Sigmoid colon (tissue), 7 donors: ENCODE results near the gene AURKB. TPM values are rescaled to one million over a fixed set of nuclear protein-coding genes. Genes with fewer than 3 reads are reported as not detected.

ENCODE experiments used
- DNase-seq: peaks from one replicate; pipeline ENCODE4 v3.0.0-alpha.2; 2019
- H3K27ac ChIP-seq, 4 donors: fragments of 200-600 bp; sonication (generic); one replicate each; pipeline ENCODE4 v1.5.1; 2016 to 2019; ENCODE audit warnings: mild to moderate bottlenecking in 1 of 4
- H3K27me3 ChIP-seq, 3 donors: fragments of 200-600 bp; sonication (generic); one replicate each; pipeline ENCODE4 v1.5.1; 2019; ENCODE audit warnings: mild to moderate bottlenecking in 1 of 3
- H3K36me3 ChIP-seq, 4 donors: fragments of 200-600 bp; sonication (generic); one replicate each; pipeline ENCODE4 v1.5.1; 2016 to 2019
- H3K4me1 ChIP-seq, 4 donors: fragments of 200-600 bp; sonication (generic); one replicate each; pipeline ENCODE4 v1.5.1; 2017 to 2019
- H3K4me3 ChIP-seq, 4 donors: fragments of 200-600 bp; sonication (generic); one replicate each; pipeline ENCODE4 v1.5.1; 2017 to 2019; ENCODE audit warnings: mild to moderate bottlenecking in 2 of 4, moderate library complexity in 1 of 4
- H3K9me3 ChIP-seq, 4 donors: fragments of 200-600 bp in 3 of 4; sonication (generic) in 3 of 4; one replicate each; pipeline versions ENCODE4 v1.5.1 to v1.6.1; 2013 to 2019
- EP300 ChIP-seq, 4 donors: sonication (generic); formaldehyde crosslinking; IDR thresholded peaks; one replicate each; pipeline ENCODE4 v1.6.1; 2017; ENCODE audit warnings: antibody characterized with exemption in 4 of 4
- POLR2A ChIP-seq, 2 donors: fragments of 450-650 bp; IDR thresholded peaks; one replicate each; pipeline ENCODE4 v1.6.1; 2016; ENCODE audit warnings: antibody characterized with exemption in 2 of 2, mild to moderate bottlenecking in 2 of 2, moderate library complexity in 2 of 2
- POLR2AphosphoS5 ChIP-seq, 4 donors: sonication (generic); formaldehyde crosslinking; IDR thresholded peaks; one replicate each; pipeline ENCODE4 v1.6.1; 2017; ENCODE audit warnings: antibody characterized with exemption in 4 of 4
- WGBS, 2 donors: extraction: QIAGEN DNeasy Blood & Tissue Kit; methylation state at CpG; one replicate each; pipeline ENCODE4 v1.1.7; 2013; 5-methylcytosine and 5-hydroxymethylcytosine counted together
- intact Hi-C: fragments of 100-400 bp; cut with DNase I; formaldehyde crosslinking; loops from one replicate; pipeline ENCODE4 v1.15.1; 2023
- polyA plus RNA-seq, 3 donors: library from polyadenylated mRNA; stranded (reverse); fragments of 200-250 nt; gene quantifications; one replicate each; pipeline ENCODE4 v1.2.3, GENCODE V29; 2013
- total RNA-seq, 4 donors: library from RNA; depleted of rRNA; stranded (reverse); fragments of >200 nt; gene quantifications; one replicate each; pipeline ENCODE4 v1.1.0, GENCODE V29; 2016
- TF ChIP-seq, protein P1 (sequence below), 4 experiments: fragments of 450-650 bp in 3 of 4; fragments of 200-600 bp in 1 of 4; IDR thresholded peaks; one replicate each; pipeline ENCODE4 v1.5.1; 2016 to 2019; ENCODE audit warnings: antibody characterized with exemption in 4 of 4, mild to moderate bottlenecking in 3 of 4, moderate library complexity in 2 of 4
- donor health status: healthy with polysubstance abuse.
- donor health status: Bipolar disorder and iron deficiency.
- donor health status: healthy.

AURKB gene
- total RNA-seq = 1 to 10 TPM in 2 of 4 donors, not detected in 2; 1.4 to 3.3 TPM
- 10 to 100 TPM in 2 of 3 donors, 1 to 10 TPM in 1; 1.8 to 45.6 (median 12.7) TPM for polyA plus RNA-seq

DNA sequence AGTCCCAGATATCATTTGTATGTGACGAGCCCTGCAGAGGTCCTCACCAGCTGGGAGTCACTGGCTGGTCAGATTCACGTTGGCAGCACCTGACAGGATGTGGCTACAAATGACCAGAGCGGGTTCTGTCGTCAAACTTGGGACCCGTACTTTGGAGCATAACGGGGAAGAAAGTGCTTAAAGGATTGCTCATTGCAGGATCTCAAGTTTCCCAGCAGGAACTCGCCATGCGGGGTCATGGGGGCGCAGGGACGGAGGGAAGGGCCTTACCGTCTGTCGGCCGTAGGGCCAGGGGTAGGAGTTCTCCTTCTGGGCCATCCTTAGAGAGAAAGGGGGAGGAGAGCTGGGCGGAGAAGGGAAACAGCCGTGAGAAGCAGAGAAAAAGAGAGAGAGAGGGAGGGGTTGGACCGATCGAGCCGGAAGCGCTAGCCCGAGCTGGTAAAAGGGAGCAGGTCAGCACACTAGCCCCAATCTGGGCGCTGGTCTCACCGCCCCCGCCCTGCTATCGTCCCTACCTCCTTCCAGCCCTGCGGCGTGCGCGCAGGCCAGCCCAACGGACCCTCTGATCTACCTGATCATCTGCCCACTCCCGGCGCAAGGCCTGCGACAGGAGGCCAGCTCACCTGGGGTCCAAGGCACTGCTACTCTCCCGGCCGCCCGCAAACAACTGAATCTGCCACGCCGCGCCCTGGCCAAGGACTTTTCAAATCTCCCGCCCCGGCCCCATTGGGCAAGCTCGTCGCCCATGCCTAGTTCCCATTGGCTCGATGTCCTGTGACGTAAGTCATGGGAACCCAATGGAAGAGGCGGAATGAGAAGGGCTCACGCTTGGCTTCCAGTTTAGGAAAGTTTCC lies at the start of gene AURKB:
Gene AURKB (minus strand): TSS at position 669 of the 854 bp plus-strand sequence. CDS start 351 bp downstream, at position 318.
- 1 to 2% methylated on average over 46 of the region's 46 CpGs for WGBS, 2 donors
- H3K4me1 ChIP-seq = peaks cover 0 to 11% (median 7%) of the 10 kb centered on the region in 4 donors
- peak within 1 kb of the TSS; percentile 49 to 54 (median 50) for H3K4me3 ChIP-seq
- peak within 1 kb of the TSS; percentile 77 to 85 (median 81) for H3K27ac ChIP-seq
- intact Hi-C loops = no loop called here
- no peaks in the 10 kb centered on the region for H3K27me3 ChIP-seq
- TF ChIP-seq POLR2AphosphoS5 (IDR thresholded peaks at IDR 0.05) (no peak), POLR2A (IDR thresholded peaks at IDR 0.05) (no peak), EP300 (IDR thresholded peaks at IDR 0.05) (no peak)
- TF ChIP-seq, protein P1, sequence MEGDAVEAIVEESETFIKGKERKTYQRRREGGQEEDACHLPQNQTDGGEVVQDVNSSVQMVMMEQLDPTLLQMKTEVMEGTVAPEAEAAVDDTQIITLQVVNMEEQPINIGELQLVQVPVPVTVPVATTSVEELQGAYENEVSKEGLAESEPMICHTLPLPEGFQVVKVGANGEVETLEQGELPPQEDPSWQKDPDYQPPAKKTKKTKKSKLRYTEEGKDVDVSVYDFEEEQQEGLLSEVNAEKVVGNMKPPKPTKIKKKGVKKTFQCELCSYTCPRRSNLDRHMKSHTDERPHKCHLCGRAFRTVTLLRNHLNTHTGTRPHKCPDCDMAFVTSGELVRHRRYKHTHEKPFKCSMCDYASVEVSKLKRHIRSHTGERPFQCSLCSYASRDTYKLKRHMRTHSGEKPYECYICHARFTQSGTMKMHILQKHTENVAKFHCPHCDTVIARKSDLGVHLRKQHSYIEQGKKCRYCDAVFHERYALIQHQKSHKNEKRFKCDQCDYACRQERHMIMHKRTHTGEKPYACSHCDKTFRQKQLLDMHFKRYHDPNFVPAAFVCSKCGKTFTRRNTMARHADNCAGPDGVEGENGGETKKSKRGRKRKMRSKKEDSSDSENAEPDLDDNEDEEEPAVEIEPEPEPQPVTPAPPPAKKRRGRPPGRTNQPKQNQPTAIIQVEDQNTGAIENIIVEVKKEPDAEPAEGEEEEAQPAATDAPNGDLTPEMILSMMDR (IDR thresholded peaks at IDR 0.05) = no peak
- H3K36me3 ChIP-seq = no peaks in the 10 kb centered on the region
- peak; percentile 98 for DNase-seq
- H3K9me3 ChIP-seq = no peaks in the 10 kb centered on the region

DNA sequence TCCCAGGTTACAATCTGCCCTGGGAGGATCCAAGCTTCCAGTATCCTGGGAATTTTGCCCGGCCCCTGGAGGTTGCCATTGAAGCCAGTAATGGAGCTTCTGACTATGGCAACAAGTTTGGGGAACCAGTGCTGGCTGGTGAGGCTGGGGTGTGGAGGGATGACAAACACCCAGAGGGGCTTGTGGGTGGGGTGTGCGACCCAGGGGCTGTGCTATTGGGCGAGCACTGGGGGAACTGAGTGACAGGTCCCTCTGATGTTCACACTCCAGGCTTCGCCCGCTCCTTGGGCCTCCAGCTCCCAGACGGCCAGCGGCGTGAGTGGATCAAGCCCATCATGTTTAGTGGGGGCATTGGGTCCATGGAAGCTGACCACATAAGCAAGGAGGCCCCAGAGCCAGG lies 47.4 kb upstream of the AURKB start:
- Histone ChIP-seq H3K27ac (no peak overlapping the region), H3K4me1 (no peaks in the 10 kb centered on the region), H3K9me3 (no peaks in the 10 kb centered on the region), H3K27me3 (no peaks in the 10 kb centered on the region), H3K36me3 (peaks cover 0 to 88% (median 29%) of the 10 kb centered on the region in 4 donors), H3K4me3 (no peak overlapping the region)
- no peak for TF ChIP-seq POLR2A (IDR thresholded peaks at IDR 0.05)
- intact Hi-C loops = no loop called here
- 95 to 97% methylated on average over 8 of the region's 8 CpGs for WGBS, 2 donors
- no peak for DNase-seq

DNA sequence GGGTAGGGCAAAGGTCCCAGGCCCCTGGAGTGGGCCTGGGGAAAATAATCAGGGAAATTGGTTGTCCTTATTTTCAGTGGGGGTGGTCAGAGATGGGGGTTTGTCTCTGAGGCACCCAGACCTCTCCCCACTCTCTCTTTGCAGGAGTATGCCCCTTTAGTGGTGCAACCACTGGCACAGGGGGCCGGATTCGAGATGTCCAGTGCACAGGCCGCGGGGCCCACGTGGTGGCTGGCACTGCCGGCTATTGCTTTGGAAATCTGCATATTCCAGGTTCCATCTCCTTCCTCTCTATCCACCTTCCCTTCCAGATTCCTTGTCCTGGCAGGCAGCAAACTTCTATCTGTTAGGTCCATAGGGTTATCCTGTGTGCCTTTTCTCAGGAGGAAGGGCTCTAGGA lies 46.3 kb upstream of the AURKB start:
- intact Hi-C loops = no loop called here
- no peaks in the 10 kb centered on the region for H3K4me1 ChIP-seq
- WGBS, 2 donors = 98 to 99% methylated on average over 6 of the region's 6 CpGs
- no peak overlapping the region for H3K4me3 ChIP-seq
- H3K27me3 ChIP-seq = no peaks in the 10 kb centered on the region
- DNase-seq = no peak
- H3K36me3 ChIP-seq = peaks cover 0 to 77% (median 27%) of the 10 kb centered on the region in 4 donors
- H3K9me3 ChIP-seq = no peaks in the 10 kb centered on the region
- no peak overlapping the region for H3K27ac ChIP-seq
- no peak for TF ChIP-seq EP300 (IDR thresholded peaks at IDR 0.05)
- TF ChIP-seq, protein P1 (IDR thresholded peaks at IDR 0.05) = no peak
- no peak for TF ChIP-seq POLR2AphosphoS5 (IDR thresholded peaks at IDR 0.05)
- no peak for TF ChIP-seq POLR2A (IDR thresholded peaks at IDR 0.05)

- intact Hi-C loops = no loop called here
- WGBS, 2 donors = 92 to 97% methylated on average over 10 of the region's 10 CpGs
- Histone ChIP-seq H3K27me3 (no peaks in the 10 kb centered on the region), H3K4me3 (no peak overlapping the region), H3K27ac (no peak overlapping the region), H3K36me3 (peaks cover 0 to 73% (median 23%) of the 10 kb centered on the region in 4 donors), H3K4me1 (no peaks in the 10 kb centered on the region), H3K9me3 (no peaks in the 10 kb centered on the region)
- no peak for DNase-seq
- no peak for TF ChIP-seq EP300 (IDR thresholded peaks at IDR 0.05)
- no peak for TF ChIP-seq POLR2A (IDR thresholded peaks at IDR 0.05)
- TF ChIP-seq, protein P1 (IDR thresholded peaks at IDR 0.05) = no peak
- TF ChIP-seq POLR2AphosphoS5 (IDR thresholded peaks at IDR 0.05) = no peak
Observed at GRCh38 chr17:8256291-8256690, 45.9 kb upstream of the AURKB start.

- H3K27ac ChIP-seq = no peak overlapping the region
- intact Hi-C loops = no loop called here
- no peaks in the 10 kb centered on the region for H3K9me3 ChIP-seq
- WGBS, 2 donors = 96 to 99% methylated on average over 9 of the region's 9 CpGs
- TF ChIP-seq POLR2A (IDR thresholded peaks at IDR 0.05) (no peak), POLR2AphosphoS5 (IDR thresholded peaks at IDR 0.05) (no peak), EP300 (IDR thresholded peaks at IDR 0.05) (no peak)
- TF ChIP-seq, protein P1 (IDR thresholded peaks at IDR 0.05) = no peak
- no peak overlapping the region for H3K4me3 ChIP-seq
- H3K4me1 ChIP-seq = no peaks in the 10 kb centered on the region
- peaks cover 0 to 65% (median 19%) of the 10 kb centered on the region in 4 donors for H3K36me3 ChIP-seq
- DNase-seq = no peak
- H3K27me3 ChIP-seq = no peaks in the 10 kb centered on the region
Observed at GRCh38 chr17:8255499-8255898, 45.1 kb upstream of the AURKB start.
